Measurements from ENCODE around the gene ARSH. TPM values are rescaled to one million over a fixed set of nuclear protein-coding genes. Genes with fewer than 3 reads are reported as not detected.

The ARSH gene, protein sequence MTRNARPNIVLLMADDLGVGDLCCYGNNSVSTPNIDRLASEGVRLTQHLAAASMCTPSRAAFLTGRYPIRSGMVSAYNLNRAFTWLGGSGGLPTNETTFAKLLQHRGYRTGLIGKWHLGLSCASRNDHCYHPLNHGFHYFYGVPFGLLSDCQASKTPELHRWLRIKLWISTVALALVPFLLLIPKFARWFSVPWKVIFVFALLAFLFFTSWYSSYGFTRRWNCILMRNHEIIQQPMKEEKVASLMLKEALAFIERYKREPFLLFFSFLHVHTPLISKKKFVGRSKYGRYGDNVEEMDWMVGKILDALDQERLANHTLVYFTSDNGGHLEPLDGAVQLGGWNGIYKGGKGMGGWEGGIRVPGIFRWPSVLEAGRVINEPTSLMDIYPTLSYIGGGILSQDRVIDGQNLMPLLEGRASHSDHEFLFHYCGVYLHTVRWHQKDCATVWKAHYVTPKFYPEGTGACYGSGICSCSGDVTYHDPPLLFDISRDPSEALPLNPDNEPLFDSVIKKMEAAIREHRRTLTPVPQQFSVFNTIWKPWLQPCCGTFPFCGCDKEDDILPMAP
- not detected in 2 replicates for total RNA-seq

DNA sequence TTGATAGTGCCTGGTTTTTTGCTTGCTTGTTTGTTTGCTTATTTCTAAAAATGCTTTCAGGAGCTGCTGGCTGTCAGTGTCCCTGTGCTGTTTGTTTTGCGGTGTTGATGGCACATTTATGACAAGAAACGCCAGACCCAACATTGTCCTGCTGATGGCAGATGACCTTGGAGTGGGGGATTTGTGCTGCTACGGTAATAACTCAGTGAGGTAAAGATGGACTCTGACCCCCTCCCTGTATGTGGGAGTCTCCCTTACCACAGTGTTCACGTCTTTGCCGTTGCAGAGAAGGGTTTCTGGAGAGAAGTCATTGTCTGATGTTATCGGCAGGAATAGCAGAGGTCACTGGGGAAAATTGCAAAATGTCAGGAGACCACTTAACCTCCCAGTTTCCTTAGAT is at the start of gene ARSH:
Gene ARSH (plus strand): TSS at position 52 of the 400 bp plus-strand sequence. CDS start 67 bp downstream, at position 119.

Small RNA genes within 50 kb of the gene (small RNA-seq; reads per million reads assigned to genes)
- not detected for gene RN7SL578P

Other genes with a start within 250 kb of the ARSH start
- gene GYG2, start 177.6 kb upstream of the ARSH start, total RNA-seq, result under 0.01 TPM in 1 of 2 replicates, not detected in the other
- gene ARSD, start 77.2 kb upstream of the ARSH start, total RNA-seq, result 18.7 and 27.4 TPM in 2 replicates
- gene ARSF, start 34.9 kb downstream of the ARSH start, total RNA-seq, result not detected in 2 replicates